GM18870 (cell line): ENCODE results near the gene PGAM5.

ENCODE experiments used
- ATAC-seq: cut with Tn5 transposase; IDR thresholded peaks from one replicate; pipeline ENCODE4 v1.9.1; 2021; ENCODE audit warnings: moderate library complexity; ENCODE audit not compliant: unreplicated experiment

PGAM5 gene

GRCh38 chr12:132710405-132711079 is at the start of gene PGAM5:
TSS of gene PGAM5 (plus strand) at chr12:132710842. CDS start at chr12:132710877, 35 bp downstream.
- peak; percentile 64 for ATAC-seq

DNA sequence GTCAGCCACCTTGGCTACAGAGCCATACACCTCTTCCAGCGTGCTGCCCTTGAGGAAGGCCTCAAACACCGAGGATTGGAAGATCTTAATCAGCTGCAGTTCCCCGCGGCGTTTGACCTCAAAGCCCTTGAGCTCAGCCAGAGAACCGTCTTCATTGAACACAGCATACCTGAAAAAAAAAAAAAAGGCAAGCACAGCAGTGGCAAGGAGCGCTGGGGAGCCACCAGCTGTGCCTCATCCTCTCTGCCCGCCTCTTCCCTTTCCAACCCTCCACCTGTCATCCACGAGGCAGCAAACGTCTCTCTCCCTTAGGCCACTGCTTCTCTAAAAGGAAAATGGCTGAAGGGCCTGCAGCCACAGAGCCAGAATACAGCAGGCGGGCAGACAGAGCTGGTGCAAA is 49.6 kb upstream of the PGAM5 start:
- ATAC-seq, result no peak

DNA sequence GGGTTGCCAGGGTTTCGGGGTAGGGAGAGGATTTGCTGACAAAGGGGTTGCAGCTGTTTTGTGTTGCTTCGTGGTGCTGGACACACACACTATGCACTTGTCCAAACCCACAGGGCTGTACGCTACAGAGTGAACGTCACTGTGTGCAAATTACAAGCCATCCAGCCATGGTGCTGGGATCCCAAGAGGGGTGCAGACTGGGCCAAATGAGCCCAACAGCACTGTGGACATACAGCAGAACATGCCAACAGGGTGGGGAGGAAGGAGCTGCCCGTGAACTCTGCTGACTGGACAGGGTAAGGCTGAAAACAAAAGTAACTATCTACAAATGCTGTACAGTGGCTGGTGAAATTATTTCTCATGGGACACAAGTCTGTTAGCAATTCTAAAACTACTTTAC is 48.7 kb upstream of the PGAM5 start:
- ATAC-seq, result no peak

GRCh38 chr12:132662901-132663755 is 47.5 kb upstream of the PGAM5 start:
- no peak for ATAC-seq

DNA sequence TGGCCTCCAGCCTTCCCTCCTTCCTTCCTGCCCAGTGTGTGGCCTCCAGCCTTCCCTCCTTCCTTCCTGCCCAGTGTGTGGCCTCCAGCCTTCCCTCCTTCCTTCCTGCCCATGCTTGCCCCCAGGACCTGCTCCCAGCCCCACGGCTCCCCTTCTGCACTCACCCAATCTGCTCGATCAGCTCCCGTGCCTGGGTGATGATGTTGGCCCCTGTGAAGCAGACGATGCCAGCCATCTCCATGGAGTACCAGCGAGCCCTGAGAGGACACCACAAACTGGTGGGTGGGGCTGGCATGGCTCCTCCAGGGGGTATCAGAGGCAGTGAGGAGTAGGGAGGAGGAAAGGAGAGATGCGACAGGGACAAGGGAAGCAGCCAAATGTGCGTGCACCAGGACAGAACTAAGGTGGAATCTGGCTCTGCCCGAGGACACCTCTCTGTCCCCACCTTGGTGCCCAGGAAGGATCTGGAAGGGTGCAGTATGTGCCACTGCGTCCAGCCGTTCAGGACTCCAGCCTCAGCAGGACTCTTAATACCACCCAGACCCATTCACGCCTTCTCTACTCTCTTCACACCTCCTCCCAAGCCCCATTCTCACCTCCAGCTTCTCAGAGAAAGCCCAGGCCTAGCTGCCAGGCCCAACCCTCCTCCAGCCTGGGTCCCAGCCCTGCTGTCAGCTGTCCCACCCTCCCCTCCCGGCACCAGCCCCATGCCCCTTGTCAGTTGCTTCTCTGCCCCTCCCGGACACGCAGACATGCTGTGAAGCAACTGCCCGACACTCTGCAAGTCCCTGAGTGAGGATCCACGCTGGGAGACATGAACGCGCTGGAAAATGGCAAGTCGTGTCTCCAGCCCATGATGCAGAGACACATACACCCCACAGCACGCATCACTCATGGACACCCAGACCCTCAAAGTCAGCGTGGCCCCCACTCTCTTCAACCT is 46.2 kb upstream of the PGAM5 start:
- no peak for ATAC-seq

- ATAC-seq, result no peak
These were observed 45.5 kb upstream of the PGAM5 start for GRCh38 chr12:132665149-132665491.

DNA sequence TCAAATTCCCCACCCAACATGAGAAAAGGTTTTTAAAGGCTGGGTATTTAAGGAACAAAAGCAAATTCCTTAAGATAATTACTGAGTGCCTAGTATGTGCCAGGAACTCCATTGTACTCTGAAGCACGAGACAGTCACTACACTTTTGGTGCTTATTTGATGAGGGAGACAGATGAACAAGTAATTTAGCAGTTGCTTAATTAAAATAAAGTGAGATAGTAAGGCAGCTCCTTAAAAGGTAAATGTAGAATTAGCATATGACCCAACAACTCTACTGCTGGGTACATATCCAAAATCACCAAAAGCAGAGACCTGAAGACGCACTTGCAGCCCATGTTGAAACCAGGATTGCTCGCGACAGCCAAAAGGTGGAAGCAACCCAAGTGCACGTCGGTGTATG is 44.8 kb upstream of the PGAM5 start:
- ATAC-seq, result no peak

DNA sequence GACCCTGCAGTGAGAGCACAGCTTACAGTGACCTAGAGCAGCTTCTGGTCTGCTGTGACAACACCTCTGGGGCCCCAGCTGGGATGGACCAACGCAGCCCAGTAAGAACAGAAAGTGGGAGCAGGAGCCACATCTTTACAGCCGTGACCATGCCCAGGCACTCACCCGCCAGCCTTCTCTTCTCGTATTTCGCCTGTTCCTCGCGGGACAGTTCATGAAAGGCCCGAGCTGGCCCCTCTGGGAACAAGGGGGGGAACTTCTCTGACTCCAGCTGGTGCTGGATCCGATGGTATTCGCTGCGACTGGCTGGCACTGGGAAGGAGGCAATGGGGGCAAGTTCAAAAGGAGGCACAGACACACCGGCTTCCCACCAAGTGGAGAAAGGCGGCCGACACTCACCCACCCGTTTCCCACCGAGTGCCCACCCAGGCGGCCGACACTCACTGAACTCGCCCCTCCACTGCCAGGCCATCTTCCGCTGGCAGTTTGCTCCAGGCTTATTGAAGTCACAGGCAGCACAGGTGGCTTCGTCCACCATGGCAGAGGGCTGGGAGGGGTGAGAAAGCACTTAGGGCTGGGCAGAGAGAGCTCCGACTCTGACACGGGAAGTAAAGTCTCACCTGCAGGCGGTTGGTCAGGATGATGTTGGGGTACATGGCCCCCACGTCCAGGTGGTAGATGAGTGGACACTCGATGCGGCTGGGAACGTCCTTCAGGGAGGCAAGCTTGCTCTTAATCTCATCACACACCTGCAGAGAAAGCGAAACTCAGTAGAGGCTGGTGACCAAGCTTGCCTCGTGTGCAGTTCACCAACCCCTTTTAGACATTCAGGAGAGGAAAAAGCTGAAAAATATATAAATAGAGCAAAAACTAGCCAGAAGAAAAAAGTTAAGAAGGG is 42.2 kb upstream of the PGAM5 start:
- no peak for ATAC-seq

GRCh38 chr12:132669166-132669879 is 41.3 kb upstream of the PGAM5 start:
- ATAC-seq, result no peak

DNA sequence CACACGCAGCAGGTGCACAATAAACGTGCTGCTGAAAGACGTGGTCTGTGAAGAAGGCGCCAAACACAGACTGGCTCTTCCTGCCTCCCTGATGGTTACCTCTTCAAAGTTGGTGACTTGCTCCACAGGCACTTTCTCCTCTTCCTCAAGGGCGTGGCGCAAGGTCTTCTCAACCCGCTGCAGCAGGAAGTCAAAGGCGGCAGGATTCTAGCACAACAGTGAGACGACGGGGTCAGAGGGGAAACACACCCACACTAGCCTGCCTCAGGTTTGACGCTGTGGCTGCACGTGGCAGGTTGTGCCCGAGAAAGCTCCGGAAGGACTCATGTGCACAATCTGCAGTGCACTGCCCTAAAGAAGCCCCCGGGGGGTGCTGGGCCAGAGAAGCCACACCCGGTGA is 38.5 kb upstream of the PGAM5 start:
- ATAC-seq, result no peak

DNA sequence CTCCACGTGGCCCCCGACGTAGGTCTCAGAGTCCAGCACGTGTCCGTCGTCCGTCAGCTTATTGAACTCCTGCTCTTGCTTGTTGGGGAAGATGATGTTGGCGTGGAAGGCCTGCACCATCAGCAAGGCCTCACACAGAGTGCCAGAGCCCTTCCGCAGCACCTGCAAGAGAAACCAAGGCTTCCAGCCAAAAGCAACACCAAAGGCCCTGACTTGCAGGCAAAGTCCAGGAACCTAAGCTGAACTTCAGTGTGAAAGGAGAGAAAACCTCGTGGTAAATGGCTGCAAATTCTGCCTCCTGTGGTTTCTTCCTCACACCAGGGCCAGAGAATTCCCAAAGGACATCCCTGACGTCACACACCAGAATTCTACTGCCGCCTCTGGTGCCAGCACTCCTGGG is 38.0 kb upstream of the PGAM5 start:
- no peak for ATAC-seq

DNA sequence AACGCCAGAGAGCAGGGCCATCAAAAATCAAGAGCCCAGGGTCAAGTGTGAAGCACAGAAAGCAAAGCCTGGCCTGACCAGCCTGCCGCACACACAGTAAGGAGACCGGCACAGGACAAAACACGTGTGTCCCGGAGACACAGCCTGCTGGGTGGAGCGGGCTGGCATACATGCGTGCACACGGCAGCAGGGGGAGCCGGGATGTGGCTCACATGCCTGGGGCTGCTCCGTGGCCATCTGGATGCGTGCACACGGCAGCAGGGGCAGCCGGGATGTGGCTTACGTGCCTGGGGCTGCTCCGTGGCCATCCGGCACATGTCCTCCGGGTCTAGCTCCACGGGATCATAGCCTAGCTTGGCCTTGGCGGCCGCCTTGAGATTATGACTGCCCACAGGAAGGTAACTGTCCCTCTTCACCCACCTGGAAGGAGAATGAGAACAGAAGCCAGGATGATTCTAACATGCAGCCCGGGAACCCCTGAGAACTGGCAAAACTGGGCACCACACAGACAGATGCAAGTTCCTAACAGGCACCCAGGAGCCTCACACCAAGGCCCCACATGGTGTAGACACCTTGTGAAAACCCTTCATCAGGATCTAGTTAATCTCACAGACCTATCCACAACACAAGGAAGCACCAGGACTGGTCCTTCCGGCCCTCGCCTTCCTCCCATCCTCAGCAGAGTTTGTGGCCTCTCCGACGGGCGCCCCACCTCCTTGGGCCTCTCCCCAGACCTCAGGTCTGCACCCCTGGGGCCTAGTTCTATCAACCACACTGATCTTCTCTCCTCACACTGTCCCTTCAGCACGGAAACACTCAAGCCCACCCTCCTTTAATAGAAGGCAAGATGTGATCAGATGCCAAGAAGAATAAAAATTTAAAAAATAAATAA is 37.1 kb upstream of the PGAM5 start:
- no peak for ATAC-seq

- no peak for ATAC-seq
These were observed 36.1 kb upstream of the PGAM5 start for GRCh38 chr12:132674561-132674960.

DNA sequence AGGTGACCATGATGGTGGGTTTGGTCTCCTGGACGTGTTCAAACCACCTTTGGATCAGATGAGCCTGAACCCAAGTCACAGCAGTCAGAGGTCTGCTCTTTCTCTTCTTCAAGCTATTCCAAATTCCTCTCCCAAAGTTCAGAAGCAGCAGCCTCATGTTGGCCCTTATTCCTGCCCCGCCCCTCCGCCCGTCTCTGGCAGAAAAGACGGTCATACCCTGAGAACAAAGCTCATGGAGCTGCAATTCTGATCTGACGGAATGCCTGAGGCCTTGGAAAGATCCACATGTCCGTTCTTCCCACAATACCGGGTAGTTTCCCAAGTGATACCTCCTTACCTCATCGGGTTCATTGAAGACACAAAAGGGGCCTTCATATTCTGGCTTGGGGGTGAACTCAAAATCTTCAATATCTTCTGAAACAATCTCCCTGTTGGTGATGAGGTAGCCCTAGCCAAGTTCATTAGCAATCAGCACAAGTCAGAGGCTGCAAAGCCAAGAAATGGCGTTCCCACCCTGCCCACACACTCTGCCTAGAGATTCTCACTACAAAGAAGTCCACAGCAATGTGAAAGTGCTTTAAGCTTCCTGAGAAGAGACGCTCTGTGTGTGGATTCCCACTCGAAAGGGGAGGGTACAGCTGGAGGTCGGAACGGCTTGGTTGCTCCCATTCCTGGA is 34.7 kb upstream of the PGAM5 start:
- no peak for ATAC-seq

DNA sequence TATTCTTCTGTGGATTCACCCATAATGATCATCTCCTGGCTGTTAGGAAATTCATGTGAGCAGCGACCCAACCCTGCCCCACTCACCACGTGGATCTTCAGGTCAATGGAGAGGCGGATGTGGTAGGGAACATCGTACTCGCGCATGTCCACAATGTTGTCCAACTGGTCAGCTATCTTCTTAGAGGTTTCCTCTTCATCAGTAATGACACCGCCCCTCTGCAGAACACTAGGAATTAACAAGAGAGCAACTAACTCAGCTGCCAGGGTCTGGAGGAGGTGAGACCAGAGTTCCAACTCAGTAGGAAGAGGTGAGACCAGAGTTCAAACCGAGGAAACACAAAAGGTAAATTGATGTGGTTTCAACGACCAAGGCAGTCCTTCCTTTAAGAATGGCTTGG is 33.1 kb upstream of the PGAM5 start:
- ATAC-seq, result no peak

DNA sequence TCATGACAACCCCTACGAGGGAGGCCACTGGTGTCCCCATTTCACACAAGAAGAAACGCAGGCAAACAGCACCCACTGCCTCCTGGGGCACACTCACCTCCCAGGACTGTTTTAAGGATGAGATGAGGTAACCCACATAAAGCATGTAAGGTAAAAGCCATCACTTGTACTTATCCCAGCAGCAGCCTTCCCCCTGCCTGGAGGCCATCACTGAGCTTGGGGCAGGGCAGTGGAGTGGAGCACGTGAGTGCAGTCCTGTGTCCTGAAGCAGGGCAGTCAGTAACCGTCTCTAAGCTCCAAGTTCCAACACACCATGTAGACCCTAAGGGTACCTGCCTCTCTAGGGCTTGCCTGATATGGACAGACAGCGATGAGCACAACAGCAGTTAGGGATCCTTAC is 25.2 kb upstream of the PGAM5 start:
- ATAC-seq, result no peak

DNA sequence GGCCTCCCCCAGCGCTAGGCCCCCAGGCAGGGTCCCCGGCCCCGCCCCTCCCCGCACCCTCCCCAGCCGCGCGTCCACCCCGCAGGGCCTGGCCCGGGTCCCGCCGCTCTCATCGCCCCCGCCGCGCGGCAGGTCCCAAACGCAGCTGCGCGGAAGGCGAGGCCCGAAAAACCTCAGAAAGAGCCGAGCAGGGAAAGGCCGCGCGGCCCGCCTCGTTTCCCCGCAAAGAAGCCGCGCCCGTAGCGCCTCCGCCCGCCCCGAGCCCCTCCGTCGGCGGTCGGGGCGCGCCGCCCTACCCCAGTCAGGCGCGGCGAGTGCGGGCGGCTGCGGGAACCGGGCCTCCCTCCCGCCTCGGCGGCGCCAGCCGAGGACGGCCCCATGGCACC is 23.8 kb upstream of the PGAM5 start:
- ATAC-seq, result no peak
